Measurements from ENCODE around the gene CIART.
"Not testable (repeated sequence)": the region's sequence is repeated elsewhere in the genome, so short reads cannot be mapped to it uniquely, and the experiment has no call there.

CIART gene, protein sequence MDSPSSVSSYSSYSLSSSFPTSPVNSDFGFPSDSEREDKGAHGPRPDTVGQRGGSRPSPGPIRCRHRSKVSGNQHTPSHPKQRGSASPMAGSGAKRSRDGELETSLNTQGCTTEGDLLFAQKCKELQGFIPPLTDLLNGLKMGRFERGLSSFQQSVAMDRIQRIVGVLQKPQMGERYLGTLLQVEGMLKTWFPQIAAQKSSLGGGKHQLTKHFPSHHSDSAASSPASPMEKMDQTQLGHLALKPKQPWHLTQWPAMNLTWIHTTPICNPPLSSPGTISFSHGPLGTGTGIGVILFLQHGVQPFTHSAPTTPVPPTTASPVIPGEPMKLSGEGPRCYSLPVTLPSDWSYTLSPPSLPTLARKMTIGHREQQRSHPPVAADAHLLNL

DNA sequence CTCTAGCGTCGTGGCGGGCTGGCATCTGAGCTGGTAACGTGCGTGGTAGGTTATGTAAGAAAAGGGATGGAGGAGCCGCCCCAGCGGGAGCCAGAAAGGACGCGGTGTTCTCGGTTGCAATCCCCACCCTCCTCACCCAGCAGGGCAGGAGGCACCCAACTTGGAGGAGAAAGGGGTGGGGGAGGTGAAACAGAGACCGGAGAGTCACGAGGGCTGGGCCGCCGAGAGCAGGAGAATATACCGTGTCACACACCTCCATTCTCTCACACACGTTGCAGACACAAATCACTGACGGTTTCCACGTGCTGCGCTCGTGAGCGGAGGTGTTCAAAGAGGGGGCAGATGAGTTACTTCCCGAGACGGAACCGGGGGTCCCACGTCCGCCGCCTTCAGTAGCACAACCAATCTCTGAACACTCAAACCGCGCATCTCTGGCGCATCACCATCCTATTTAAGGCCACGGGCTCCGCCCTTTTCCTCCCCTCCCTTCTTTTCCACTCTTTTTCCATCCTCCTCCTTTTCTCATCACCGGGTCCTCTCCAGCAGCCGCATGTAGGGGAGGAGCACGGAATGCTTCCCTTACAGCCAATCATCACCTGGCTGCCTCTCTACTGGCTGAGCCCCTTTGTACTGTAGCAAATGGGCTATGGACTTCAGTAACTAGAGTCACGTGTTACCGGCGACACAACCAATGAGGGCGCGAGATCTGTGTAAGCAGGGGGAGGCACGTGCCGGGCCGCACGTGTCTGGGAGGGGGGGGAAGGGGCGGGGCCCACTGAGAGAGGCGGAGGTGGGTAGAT is at the start of gene CIART:
Gene CIART, plus strand, starts transcription at position 797 of the 800 bp plus-strand sequence. CDS start 714 bp downstream, outside the sequence.
- DNase-seq (ENCODE audit: low spot score) = peak; percentile 64

DNA sequence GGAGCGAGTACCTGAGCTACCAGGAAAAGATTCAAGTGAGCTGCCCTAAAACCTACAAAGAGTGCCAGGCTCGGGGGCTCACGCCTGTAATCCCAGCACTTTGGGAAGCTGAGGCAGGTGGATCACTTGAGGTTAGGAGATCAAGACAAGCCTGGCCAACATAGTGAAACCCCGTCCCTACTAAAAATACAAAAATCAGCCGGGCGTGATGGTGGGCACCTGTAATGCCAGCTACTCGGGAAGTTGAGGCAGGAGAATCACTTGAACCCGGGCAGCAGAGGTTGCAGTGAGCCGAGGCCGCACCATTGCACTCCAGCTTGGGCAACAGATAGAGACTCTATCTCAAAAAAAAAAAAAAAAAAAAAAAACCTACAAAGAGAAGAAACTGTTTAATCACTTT is 49.4 kb upstream of the CIART start:
- DNase-seq (ENCODE audit: low spot score) = not testable (repeated sequence)

DNA sequence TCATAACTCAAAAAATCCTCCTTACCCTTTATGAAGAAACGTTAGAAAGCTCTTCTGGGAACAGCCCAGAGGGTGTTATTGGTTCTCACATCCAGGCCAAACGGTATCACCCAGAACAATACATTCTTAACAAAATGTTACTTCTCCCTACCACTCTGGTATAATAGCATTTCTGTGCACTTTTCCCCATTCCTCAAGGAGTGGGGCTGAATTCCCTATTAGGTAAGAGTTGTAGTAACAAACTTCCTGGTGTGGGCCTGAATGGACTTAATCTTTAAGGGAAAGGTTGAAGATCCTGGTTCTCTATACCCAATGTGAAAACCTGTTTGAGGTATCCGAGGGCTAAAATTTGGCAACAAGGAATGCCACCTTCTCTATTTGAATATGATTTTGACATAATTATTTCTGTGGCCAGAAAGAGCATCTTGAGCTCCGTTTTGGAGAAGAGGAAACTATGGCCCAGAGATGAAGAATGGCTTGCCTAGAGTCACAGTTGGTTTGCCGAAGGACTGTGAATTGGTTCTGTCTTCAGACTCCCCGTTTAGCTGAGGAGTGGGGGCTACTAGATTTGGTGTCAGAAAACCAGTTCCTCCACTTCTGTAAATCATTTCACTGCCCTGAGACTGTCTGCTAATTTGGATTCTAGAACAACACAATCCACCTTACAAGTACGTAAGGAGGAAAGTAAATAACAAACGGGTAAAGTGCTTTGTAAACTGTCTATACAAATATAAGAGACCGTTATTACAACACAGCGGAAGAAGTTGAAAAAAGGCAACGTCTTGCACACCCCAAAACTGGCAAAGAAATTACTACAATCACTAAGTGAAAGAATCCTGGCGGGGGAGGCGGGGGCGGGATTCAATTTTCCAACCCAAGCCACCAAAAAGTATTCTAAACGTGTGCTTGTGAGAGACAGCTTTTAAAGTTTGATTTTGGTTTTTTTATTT is 48.7 kb upstream of the CIART start:
- DNase-seq (ENCODE audit: low spot score) = no peak

DNA sequence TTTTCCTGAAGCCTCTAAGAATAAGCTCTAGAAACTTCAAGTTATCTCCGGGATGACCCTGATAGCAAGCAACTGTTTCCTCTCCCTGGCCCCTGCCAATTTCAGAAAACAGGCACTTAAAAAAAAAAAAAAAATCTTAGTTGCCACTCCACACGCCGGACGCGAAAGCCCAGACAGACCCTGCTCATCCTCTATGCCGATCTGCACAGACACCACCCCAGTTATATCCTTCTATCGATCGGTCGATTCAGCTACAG is 48.1 kb upstream of the CIART start:
- no peak for DNase-seq (ENCODE audit: low spot score)

DNA sequence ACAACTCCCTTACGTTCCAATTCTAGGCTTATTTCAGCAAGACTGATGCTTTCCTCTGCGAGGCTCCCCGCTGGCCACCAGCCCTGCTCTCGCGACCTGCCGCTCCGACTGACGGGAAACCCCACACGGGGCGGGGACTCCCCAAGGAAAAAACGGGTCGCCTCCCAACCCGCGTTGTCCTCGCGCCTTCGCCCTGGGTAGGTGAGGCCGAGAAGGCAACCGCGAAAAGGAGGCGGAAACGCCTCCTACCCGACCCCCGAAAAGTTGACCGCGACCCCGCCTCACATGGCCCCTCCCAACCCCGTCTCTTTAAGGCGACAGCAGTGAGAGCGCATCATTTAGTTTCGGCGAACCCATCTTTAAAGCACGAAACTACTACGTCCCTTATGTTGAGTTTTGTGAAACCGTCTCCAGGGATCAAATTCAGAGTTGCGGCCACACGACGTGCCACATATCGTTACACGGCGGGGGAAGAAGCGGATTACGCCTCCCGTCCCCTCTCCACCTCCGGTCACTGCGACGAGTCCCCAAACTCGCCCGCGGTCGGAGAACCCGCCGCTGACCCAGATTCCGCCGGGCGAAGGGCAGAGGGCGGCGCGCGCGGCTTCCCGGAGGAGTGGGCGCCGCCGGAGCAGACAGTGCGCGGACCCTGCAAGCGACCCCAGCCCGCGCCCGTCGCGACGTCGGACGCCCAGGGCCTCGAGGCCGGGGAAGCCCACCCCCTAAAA is 47.6 kb upstream of the CIART start:
- peak; percentile 61 for DNase-seq (ENCODE audit: low spot score)

DNA sequence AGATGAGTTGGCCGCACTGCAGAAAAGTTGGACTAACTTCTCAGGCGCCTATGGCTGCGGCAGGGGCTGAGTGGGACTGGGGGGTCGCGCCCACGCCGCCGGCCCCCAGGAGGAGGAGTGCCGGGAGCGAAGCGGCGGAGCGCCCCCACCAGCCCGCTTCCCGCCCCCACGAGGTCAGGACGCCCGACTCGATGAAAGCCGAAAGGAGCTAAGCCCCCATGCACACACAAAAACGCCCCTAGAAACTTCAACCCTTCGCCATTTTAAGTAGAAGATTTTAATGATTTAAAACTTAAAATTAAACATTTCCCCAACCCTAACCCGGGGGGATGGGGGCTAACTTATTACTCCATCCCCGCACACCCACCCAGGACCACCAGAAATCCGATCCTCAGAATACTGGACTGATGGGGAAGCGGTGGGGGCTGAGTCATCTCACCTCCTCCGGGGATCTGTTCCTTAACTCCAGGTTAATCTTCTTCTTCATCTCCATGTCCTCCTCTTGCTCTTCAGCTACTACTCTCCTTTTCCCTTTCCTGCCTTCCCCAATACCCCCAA is 47.0 kb upstream of the CIART start:
- DNase-seq (ENCODE audit: low spot score) = peak; percentile 23

DNA sequence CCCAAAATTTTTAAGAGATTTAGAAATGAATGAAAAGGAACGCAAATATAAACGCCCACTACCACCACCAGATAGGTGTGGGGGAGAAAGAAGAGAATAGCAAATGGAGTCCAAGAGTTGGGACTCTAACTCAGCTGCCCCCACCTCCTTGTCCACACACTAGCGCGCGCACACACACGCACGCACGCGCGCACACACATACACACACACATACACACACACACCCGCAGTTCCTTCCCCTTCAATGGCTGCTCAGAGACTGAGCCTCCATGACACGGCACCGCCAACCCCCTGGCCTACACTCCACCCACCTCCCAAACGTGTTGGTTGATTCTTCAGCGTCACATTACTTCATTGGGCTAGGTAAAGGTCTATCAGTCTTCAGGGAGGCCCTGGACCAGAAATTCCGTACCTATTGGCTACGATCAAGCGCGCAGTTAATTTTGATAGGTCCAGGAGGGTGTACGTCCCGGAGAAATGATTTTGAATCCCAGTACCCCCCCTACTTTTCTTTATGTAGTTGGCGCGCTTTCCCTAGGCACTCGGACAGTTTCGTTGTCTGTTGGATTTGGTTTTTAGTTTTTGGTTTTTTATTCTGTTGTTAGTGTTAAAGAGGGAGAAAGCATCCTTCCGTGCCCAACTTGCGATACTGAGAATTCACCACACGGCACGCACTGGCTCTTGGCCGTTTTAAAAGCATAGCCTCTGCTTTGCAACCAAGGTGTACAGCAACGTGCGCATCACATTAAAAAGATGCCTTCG is 46.3 kb upstream of the CIART start, which contains the start of gene ANP32E:
Gene ANP32E, minus strand, starts transcription at position 261 of the 762 bp plus-strand sequence. CDS start 326 bp downstream, outside the sequence.
- peak; percentile 97 for DNase-seq (ENCODE audit: low spot score)

DNA sequence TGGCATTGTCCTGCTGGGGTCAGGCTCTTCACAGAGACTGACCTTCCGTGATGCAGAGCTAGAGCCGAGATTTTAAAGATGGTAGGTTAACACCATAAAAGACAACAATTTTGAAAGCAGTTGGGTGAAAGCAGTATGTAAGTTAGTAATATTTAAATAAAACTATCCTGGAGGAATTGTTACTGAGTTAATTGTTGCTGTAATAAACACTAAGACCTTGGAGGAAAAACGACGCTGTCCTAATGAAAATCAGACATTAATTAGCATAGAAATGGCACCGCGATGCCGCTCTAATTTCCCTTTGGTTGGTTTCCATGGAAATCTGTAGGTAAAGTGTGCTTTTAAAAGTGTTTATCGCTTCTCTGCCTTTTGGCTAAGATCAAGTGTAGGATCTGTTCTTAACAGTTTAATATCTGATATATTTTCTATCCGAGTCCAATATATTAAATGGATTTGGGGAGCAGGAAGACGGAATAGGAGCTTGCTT is 45.7 kb upstream of the CIART start:
- DNase-seq (ENCODE audit: low spot score) = no peak

DNA sequence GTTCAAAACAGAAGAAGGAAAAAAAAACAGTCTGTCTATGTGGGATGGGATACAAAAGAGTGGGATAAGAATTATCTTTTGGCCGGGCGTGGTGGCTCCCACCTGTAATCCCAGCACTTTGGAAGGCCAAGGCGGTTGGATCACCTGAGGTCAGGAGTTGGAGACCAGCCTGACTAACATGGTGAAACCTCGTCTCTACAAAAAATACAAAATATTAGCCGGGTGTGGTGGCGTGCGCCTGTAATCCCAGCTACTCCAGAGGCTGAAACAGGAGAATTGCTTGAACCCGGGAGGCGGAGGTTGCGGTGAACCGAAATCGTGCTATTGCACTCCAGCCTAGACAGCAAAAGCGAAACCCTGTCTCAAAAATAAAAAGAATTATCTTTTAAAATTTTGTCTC is 45.2 kb upstream of the CIART start:
- not testable (repeated sequence) for DNase-seq (ENCODE audit: low spot score)

DNA sequence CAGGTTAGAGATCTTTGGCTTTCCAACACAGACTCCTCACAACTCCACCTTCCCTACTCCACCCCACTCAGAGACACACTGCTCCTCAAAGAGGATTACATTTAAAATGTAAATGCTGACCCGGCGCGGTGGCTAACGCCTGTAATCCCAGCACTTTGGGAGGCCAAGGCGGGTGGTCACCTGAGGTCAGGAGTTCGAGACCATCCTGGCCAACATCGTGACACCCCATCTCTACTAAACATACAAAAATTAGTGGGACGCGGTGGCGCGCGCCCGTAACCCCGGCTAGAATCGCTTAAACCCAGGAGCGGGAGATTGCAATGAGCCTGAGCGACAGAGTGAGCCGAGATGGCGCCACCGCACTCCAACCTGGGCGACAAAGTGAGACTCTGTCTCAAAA is 44.6 kb upstream of the CIART start:
- no peak for DNase-seq (ENCODE audit: low spot score)

DNA sequence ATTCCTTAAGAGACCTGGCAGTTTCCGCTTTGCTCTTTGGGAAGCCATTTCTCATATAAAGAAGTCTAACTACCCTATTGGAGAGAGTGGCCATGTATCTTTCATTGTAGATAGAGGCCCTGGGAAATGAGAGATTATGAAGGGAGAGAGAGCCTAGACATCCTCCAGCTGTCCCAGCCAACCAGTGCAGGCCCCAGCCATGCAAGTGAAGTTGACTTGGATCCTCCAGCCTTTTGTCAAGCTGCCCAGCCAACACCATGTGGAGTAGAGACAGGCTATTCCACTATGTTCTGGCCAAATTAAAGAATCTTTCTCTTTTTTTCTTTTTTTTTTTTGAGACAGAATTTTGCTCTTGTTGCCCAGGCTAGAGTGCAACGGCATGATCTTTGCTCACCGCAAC is 39.4 kb upstream of the CIART start:
- DNase-seq (ENCODE audit: low spot score) = no peak

DNA sequence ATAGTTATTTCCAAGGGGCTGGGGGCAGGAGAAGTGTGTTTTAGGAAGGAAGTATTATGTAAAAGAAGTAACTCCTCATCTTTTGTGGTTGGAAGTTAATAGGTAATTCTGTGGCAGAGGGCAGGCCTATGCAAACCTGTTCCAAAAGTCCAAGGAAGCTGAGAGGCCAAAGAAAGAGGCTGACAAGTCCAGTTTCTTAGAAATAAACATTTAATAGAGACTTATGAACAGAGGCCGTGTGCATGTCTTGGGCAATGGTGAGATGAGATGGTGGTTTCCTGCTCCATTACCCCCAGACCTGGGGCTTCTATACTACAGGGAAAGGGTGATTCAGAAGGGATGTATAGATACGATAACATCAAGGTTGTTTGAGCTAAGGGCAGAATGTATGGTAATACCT is 32.4 kb upstream of the CIART start:
- DNase-seq (ENCODE audit: low spot score) = no peak

DNA sequence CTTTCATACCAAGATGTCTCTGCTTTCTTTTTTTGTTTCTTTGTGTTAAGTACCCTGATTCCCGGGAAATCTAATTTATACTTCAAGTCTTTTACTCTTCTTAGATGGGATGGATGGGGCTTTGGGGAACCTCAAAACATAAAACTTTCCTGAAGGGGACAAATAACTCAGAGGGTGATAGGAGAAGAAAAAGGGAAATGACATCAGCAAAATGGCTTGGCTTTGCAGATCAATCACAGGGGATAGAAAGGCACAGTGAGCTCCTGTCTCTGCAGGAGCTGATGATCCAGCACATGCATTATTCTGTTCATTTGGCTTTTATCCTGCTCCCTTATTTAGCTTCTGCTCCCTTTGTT is 26.2 kb upstream of the CIART start:
- DNase-seq (ENCODE audit: low spot score) = no peak

DNA sequence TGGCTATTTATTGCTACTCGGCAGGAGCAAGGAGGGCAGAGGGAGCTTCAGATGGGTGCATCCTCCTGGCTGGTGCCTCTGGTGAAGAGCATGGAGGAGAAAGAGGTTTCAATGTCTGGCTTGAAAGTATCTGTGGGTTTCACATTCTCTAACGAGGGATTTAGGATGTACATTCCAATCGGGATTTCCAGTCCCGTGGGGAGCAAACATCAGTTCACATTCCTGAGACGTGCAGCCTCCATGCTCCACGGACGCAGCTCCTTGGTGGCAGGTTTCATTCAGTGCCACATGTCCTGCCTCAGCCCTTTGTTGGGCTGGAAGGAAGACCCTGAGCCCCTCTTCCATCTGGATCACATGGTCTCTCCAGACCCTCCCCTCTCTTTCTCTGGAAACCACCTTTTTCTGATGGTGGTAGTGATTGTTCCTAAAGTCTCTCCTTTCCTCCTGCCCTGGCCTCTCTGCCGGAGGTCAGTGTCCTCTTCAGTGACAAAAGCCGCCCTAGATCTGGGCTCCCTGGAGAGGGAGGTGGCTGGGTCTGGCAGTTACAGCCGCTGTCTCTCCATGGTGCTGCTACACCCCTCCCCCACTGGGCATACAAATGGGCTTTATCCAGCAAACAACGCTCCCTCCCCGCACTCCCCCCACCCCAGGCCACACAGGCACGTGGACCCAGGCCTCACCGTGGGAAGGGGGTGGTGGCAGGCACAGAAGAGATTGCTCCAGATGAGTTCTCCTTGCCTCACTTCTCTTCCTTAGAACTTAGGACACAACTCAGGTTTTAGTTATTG is 25.6 kb upstream of the CIART start:
- no peak for DNase-seq (ENCODE audit: low spot score)

DNA sequence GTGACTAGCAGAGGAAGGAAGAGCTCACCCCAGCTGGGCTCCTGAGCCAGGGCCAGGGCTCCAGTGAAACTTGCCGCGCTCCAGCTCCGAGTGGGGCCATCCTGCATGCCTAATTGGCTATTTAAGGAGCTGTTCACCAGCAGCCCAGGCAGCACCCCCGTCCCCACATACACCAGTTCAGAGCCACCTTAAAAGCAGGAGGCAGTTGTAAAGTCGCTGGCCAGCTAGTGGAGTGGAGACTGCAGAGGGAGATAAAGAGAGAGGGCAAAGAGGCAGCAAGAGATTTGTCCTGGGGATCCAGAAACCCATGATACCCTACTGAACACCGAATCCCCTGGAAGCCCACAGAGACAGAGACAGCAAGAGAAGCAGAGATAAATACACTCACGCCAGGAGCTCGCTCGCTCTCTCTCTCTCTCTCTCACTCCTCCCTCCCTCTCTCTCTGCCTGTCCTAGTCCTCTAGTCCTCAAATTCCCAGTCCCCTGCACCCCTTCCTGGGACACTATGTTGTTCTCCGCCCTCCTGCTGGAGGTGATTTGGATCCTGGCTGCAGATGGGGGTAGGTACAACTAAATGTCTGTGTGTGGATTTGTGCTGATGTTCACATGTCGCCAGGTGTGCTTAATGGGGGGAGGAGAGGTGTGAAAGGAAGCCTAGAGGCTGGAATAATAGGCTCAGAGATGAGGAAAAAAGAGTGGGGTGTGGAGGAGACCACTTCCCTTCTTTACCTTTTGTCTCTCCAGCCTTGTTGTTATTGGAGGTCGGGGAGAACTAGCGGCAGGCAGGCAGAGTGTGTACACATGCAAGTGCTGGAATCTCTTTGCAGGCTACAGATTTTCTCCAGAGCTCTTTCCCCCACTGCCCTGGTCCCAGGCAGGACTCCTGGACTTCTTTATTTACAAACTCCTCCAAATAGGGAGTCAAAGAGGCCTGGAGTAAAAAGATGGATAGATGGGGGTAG is 24.4 kb upstream of the CIART start, which contains the start of gene CA14:
Gene CA14, plus strand, starts transcription at position 151 of the 962 bp plus-strand sequence. Its CDS starts 355 bp downstream, at position 506.
- no peak for DNase-seq (ENCODE audit: low spot score)

DNA sequence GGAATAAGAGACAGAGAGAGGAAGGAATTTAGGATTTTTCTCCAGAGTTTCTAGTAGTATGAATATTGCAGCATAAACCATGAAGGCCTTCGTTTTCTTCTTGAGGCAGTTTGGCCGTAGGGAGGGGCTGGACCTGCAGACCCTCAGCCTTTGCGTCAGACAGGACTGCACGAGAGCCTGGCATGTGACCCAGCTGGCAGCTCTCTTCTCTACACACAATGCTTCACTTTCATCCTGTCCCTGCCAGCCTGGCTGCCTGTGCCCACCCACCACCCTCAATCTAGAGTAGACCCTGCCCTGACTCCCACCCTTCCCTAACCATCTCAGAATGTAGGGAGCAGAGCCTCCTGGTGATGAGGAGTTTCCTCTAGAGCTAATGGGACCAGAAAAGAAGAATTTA is 23.1 kb upstream of the CIART start:
- DNase-seq (ENCODE audit: low spot score) = no peak

DNA sequence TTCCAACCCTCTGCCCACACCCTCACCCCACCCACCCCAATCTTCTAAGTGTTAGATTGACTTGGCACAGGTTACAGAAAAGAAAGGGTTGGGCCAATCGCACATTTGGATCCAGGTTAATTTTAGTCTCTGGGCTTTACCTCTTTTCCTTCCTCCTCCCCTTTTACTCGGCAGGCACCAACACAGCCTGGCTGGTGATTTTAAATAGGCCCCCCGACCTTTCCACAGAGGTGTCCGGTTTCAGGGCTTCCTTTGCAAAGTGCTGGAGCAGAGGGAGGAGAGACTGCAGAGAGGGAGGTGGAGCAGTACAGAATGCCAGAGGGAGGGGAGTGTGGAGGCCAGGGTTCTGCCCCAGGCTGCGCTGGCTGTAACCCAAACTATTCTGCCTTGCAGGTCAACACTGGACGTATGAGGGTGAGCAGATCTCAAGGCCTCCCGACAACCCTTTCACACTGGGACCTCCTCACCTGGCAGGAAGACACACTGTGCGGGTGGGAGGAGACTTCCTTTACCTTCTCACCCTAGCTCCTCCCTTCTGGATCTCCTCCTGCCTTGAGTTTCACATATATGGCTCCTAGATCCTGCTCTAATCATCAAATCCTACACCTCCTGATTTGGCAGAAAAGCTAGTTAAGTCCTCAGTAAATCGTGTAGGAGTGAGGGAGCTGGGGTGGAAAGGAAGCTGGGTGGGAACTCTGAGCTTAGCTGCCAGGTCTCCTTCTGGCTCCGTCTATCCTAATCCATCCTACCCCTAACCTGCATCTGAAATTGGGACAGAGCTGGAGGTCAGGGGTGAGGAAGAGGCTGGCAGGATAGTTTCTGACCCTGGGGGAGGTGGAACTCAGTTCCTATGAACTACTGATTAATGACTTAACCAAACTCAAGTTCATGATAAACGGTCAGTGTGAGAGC is 22.3 kb upstream of the CIART start:
- DNase-seq (ENCODE audit: low spot score) = peak; percentile 51
